GM23338 (cell line): ENCODE measurements around the gene CCDC91. TPM values are rescaled to one million over a fixed set of nuclear protein-coding genes. Genes with fewer than 3 reads are reported as not detected.

Experiments used
- ATAC-seq: fragments of 200-7000 bp; cut with Tn5 transposase; 3 replicates; pipeline ENCODE4 v1.9.1; 2020
- DNase-seq: peaks from one replicate; pipeline ENCODE4 v3.0.0-alpha.2; 2015; ENCODE audit warnings: low spot score
- H2AFZ ChIP-seq: fragments of 200-600 bp; sonication (generic); 2 replicates; pipeline ENCODE4 v1.8.0; 2016; ENCODE audit warnings: antibody characterized with exemption, mild to moderate bottlenecking, moderate library complexity
- H3F3A ChIP-seq: fragments of 200-600 bp; sonication (generic); replicated peaks from 2 replicates; pipeline ENCODE4 v1.8.0; 2017; ENCODE audit warnings: antibody characterized with exemption, mixed run types, low read depth
- H3K27ac ChIP-seq: fragments of 200-600 bp; sonication (generic); 2 replicates; pipeline ENCODE4 v1.6.1; 2016; ENCODE audit warnings: low read depth
- H3K27me3 ChIP-seq: fragments of 200-600 bp; sonication (generic); 2 replicates; pipeline ENCODE4 v1.8.0; 2016; ENCODE audit warnings: mild to moderate bottlenecking, mixed run types, moderate library complexity; ENCODE audit not compliant: insufficient read depth
- H3K36me3 ChIP-seq: fragments of 200-600 bp; sonication (generic); 2 replicates; pipeline ENCODE4 v1.8.0; 2016; ENCODE audit warnings: mild to moderate bottlenecking; ENCODE audit not compliant: insufficient read depth
- H3K4me1 ChIP-seq: fragments of 200-600 bp; sonication (generic); 2 replicates; pipeline ENCODE4 v1.8.0; 2016; ENCODE audit warnings: mild to moderate bottlenecking, moderate library complexity; ENCODE audit not compliant: insufficient read depth
- H3K4me2 ChIP-seq: fragments of 200-600 bp; sonication (generic); 2 replicates; pipeline ENCODE4 v1.7.1; 2017; ENCODE audit warnings: mixed run types
- H3K4me3 ChIP-seq: fragments of 200-600 bp; sonication (generic); 2 replicates; pipeline ENCODE4 v1.6.1; 2016; ENCODE audit warnings: mixed run types
- H3K79me2 ChIP-seq: fragments of 200-600 bp; sonication (generic); replicated peaks from 2 replicates; pipeline ENCODE4 v1.8.0; 2017; ENCODE audit warnings: mild to moderate bottlenecking; ENCODE audit not compliant: insufficient read depth
- H3K9me2 ChIP-seq: fragments of 200-600 bp; sonication (generic); 2 replicates; pipeline ENCODE4 v1.8.0; 2017; ENCODE audit not compliant: insufficient read depth
- H4K20me1 ChIP-seq: fragments of 200-600 bp; sonication (generic); replicated peaks from 2 replicates; pipeline ENCODE4 v1.8.0; 2017; ENCODE audit warnings: mild to moderate bottlenecking; ENCODE audit not compliant: insufficient read depth
- H3K27ac Mint-ChIP-seq: 2 replicates; pipeline ENCODE4 v1.8.0; 2020; ENCODE audit warnings: inconsistent platforms, mild to moderate bottlenecking, moderate library complexity, mixed read lengths
- H3K27me3 Mint-ChIP-seq: 3 replicates; pipeline ENCODE4 v1.8.0; 2022; ENCODE audit warnings: low read depth, mild to moderate bottlenecking, moderate library complexity, mixed read lengths, inconsistent platforms; ENCODE audit not compliant: insufficient read depth, poor library complexity
- H3K36me3 Mint-ChIP-seq: 3 replicates; pipeline ENCODE4 v1.8.0; 2021; ENCODE audit warnings: low read depth, mild to moderate bottlenecking, inconsistent platforms, moderate library complexity, mixed read lengths
- H3K4me1 Mint-ChIP-seq: 3 replicates; pipeline ENCODE4 v1.8.0; 2020; ENCODE audit warnings: mild to moderate bottlenecking, inconsistent platforms, mixed read lengths
- H3K4me3 Mint-ChIP-seq: 3 replicates; pipeline ENCODE4 v1.8.0; 2021; ENCODE audit warnings: moderate library complexity, mild to moderate bottlenecking, inconsistent platforms, mixed read lengths
- H3K9me3 Mint-ChIP-seq: 3 replicates; pipeline ENCODE4 v1.8.0; 2020; ENCODE audit warnings: moderate library complexity, mild to moderate bottlenecking, inconsistent platforms, mixed read lengths
- EZH2 ChIP-seq: fragments of 200-600 bp; sonication (generic); IDR thresholded peaks from one replicate; pipeline ENCODE4 v1.8.0; 2017; ENCODE audit warnings: antibody characterized with exemption, mild to moderate bottlenecking, low read depth; ENCODE audit not compliant: unreplicated experiment
- NANOG ChIP-seq: IDR thresholded peaks from 2 replicates; pipeline ENCODE4 v1.6.1; 2016; ENCODE audit warnings: antibody characterized with exemption, borderline replicate concordance
- REST ChIP-seq: IDR thresholded peaks from one replicate; pipeline ENCODE4 v1.6.1; 2018; ENCODE audit warnings: antibody characterized with exemption; ENCODE audit not compliant: unreplicated experiment
- ZNF462 ChIP-seq: fragments of 250-450 bp; sonication (Bioruptor Pico); IDR thresholded peaks from 2 replicates; pipeline ENCODE4 v1.5.0; 2020; ENCODE audit warnings: mild to moderate bottlenecking, moderate library complexity
- polyA plus RNA-seq: library from polyadenylated mRNA; unstranded; fragments of >200 nt; fragmentation: Nextera tagmentation; extraction: Ambion mirVana; gene quantifications from 2 replicates; pipeline ENCODE4 v1.2.1, GENCODE V29; 2016
- total RNA-seq: library from RNA; depleted of rRNA; stranded (reverse); fragments of >200 nt; shearing (Covaris generic); gene quantifications from 2 replicates; pipeline ENCODE4 v1.2.3, GENCODE V29; 2014

Gene CCDC91
- total and polyA plus RNA-seq, 2 experiments from 2014 or later: 24.7 to 48.7 TPM

- no peak for TF ChIP-seq ZNF462
- TF ChIP-seq EZH2: no peak
Measured at GRCh38 chr12:28424965-28425364, 234.7 kb downstream of the CCDC91 start (continued).

GRCh38 chr12:28425526-28425925, 235.3 kb downstream of the CCDC91 start:
- no peak overlapping the region for H2AFZ ChIP-seq
- peaks cover 10% of the 10 kb centered on the region; the same call in 2 of the 3 replicates for H3K36me3 Mint-ChIP-seq
- TF ChIP-seq REST (no peak), ZNF462 (no peak), NANOG (no peak)

More at GRCh38 chr12:28425526-28425925, 235.3 kb downstream of the CCDC91 start:
- H3K27ac Mint-ChIP-seq: no peak overlapping the region
- H4K20me1 ChIP-seq: no peaks in the 10 kb centered on the region
- no peaks in the 10 kb centered on the region for H3K4me1 ChIP-seq
- H3F3A ChIP-seq: no peaks in the 10 kb centered on the region
- H3K36me3 ChIP-seq: no peaks in the 10 kb centered on the region
- no peak overlapping the region for H3K4me3 ChIP-seq
- peaks cover 5% of the 10 kb centered on the region; the same call in 2 of the 3 replicates for H3K4me1 Mint-ChIP-seq
- peaks cover 3% of the 10 kb centered on the region for H3K27me3 Mint-ChIP-seq
- H3K4me2 ChIP-seq: no peak overlapping the region
- H3K79me2 ChIP-seq: no peaks in the 10 kb centered on the region
- no peak overlapping the region for H3K4me3 Mint-ChIP-seq
- no peak for DNase-seq
- ATAC-seq: no peak
- H3K27ac ChIP-seq: no peak overlapping the region
- H3K27me3 ChIP-seq: no peaks in the 10 kb centered on the region
- no peaks in the 10 kb centered on the region for H3K9me2 ChIP-seq
- H3K9me3 Mint-ChIP-seq: no peaks in the 10 kb centered on the region; the same call in 1 of the 3 replicates
